GM12875 (cell line): ENCODE results near the gene VPS26B.

ENCODE experiments used
- H3K4me3 ChIP-seq: one replicate; pipeline ENCODE4 v1.5.1; 2011; ENCODE audit warnings: low read depth, low read length, control low read depth
- CTCF ChIP-seq: IDR thresholded peaks from 2 replicates; pipeline ENCODE4 v1.5.1; 2011; ENCODE audit warnings: low read depth, mild to moderate bottlenecking, control low read depth, inconsistent platforms, low read length, moderate library complexity, borderline replicate concordance; ENCODE audit not compliant: insufficient read depth

The VPS26B gene

GRCh38 chr11:134291196-134291595, 66.7 kb downstream of the VPS26B start:
- TF ChIP-seq CTCF, result no peak
- no peak overlapping the region for H3K4me3 ChIP-seq

GRCh38 chr11:134292661-134293060, 68.2 kb downstream of the VPS26B start:
- TF ChIP-seq CTCF, result no peak

GRCh38 chr11:134293119-134294113, 68.9 kb downstream of the VPS26B start:
- H3K4me3 ChIP-seq, result no peak overlapping the region
- no peak for TF ChIP-seq CTCF

More at GRCh38 chr11:134292661-134293060, 68.2 kb downstream of the VPS26B start:
- no peak overlapping the region for H3K4me3 ChIP-seq

GRCh38 chr11:134294664-134295063, 70.2 kb downstream of the VPS26B start:
- no peak overlapping the region for H3K4me3 ChIP-seq
- no peak for TF ChIP-seq CTCF
